Activated T-cell treated with anti-CD3 and anti-CD28 coated beads, Interleukin-2, amount 50 U/mL, for 72 hours (primary cell): ENCODE data around the gene UBN2. TPM values are rescaled to one million over a fixed set of nuclear protein-coding genes. Genes with fewer than 3 reads are reported as not detected.
"Not testable (repeated sequence)": the region's sequence is repeated elsewhere in the genome, so short reads cannot be mapped to it uniquely, and the experiment has no call there.

Source experiments
- ATAC-seq, 2 donors: fragments of 150-1000 bp; cut with Tn5 transposase; replicated peaks in 1 of 2; 2 replicates each; pipeline ENCODE4 v1.10.0; 2021; ENCODE audit warnings: moderate library complexity in 2 of 2, mild to moderate bottlenecking in 1 of 2
- DNase-seq, 2 donors: peaks; one replicate each; pipeline ENCODE4 v3.0.0; 2021 to 2022; ENCODE audit warnings: mixed read lengths in 1 of 2
- H3K27ac Mint-ChIP-seq: one replicate; pipeline ENCODE4 v1.8.0; 2022; ENCODE audit warnings: mild to moderate bottlenecking, moderate library complexity, mixed read lengths
- H3K27me3 Mint-ChIP-seq: one replicate; pipeline ENCODE4 v1.8.0; 2022; ENCODE audit warnings: low read depth, mixed read lengths
- H3K36me3 Mint-ChIP-seq, 2 donors: one replicate each; pipeline ENCODE4 v1.8.0; 2022; ENCODE audit warnings: mixed read lengths in 2 of 2, mild to moderate bottlenecking in 1 of 2; ENCODE audit not compliant: insufficient read depth in 2 of 2
- H3K4me1 Mint-ChIP-seq: one replicate; pipeline ENCODE4 v1.8.0; 2022; ENCODE audit warnings: low read depth, mixed read lengths
- H3K4me3 Mint-ChIP-seq, 2 donors: one replicate each; pipeline ENCODE4 v1.8.0; 2022; ENCODE audit warnings: mild to moderate bottlenecking in 2 of 2, mixed read lengths in 2 of 2, moderate library complexity in 2 of 2
- H3K9me3 Mint-ChIP-seq, 2 donors: one replicate each; pipeline ENCODE4 v1.8.0; 2022; ENCODE audit warnings: mixed read lengths in 2 of 2
- total RNA-seq, 2 donors: library from RNA; stranded (reverse); gene quantifications; one replicate each; pipeline ENCODE4 v1.2.3, GENCODE V29; 2022

The UBN2 gene
- total RNA-seq, 2 donors from 2014 or later, result 15.0 to 18.8 TPM

DNA sequence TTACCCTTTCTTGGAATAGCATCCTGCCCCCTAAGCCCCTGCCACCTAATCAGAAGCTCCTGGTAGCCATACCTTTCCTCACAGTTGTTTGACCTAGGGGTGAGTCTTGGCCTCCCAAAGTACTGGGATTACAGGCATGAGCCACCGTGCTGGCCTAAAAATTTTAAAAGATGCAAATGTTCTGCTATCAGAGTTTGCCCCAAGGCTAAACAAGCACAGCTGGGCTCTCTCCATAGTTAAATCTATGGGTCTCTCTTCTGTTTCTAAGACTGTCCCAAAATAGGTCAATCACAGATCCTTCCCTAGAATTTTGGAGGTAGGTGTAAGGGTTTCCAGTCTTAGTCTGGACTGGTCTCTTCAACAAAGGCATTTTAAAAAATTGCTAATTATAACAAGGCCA lies 12.9 kb upstream of the UBN2 start:
- Mint-ChIP-seq H3K27ac (no peak overlapping the region), H3K9me3 (no peaks in the 10 kb centered on the region), H3K36me3 (no peaks in the 10 kb centered on the region), H3K4me1 (no peaks in the 10 kb centered on the region), H3K4me3 (no peak overlapping the region), H3K27me3 (no peaks in the 10 kb centered on the region)
- ATAC-seq (no peak), DNase-seq (no peak)

DNA sequence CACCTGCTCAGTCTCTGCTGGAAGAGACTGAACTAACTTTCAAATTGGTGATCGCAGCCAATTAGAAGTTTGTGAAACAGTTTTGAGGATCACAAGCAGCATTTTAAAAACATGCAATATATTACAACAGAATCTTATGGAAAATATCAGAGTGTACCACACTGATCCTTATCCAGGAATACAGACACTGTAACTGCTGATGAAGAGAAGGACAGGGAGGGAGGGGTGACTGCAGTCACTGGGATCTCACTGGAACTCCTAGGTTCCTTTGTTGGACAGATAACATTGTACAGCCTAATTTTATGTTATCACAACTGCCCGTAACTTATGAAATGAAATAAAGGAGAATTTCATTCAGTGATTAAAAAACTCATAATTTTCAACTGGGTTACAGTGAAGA lies 6.8 kb upstream of the UBN2 start:
- Mint-ChIP-seq H3K27ac (no peak overlapping the region), H3K36me3 (no peaks in the 10 kb centered on the region), H3K27me3 (peaks cover 4% of the 10 kb centered on the region), H3K9me3 (no peaks in the 10 kb centered on the region), H3K4me3 (no peak overlapping the region), H3K4me1 (no peaks in the 10 kb centered on the region)
- DNase-seq, result no peak
- ATAC-seq, result no peak

DNA sequence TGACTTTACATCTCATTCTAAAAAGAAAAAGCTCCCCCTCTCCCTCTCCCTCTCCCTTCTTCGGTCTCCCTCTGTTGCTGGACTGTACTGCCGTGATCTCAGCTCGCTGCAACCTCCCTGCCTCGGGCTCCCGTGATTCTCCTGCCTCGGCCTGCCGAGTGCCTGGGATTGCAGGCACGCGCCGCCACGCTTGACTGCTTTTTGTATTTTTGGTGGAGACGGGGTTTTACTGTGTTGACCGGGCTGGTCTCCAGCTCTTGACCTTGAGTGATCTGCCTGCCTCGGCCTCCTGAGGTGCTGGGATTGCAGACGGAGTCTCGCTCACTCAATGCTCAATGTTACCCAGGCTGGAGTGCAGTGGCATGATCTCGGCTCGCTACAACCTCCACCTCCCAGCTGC lies 6.2 kb upstream of the UBN2 start:
- ATAC-seq, H3K4me3 Mint-ChIP-seq, H3K4me1 Mint-ChIP-seq, H3K27me3 Mint-ChIP-seq, H3K9me3 Mint-ChIP-seq, DNase-seq, H3K36me3 Mint-ChIP-seq, H3K27ac Mint-ChIP-seq: not testable (repeated sequence)

DNA sequence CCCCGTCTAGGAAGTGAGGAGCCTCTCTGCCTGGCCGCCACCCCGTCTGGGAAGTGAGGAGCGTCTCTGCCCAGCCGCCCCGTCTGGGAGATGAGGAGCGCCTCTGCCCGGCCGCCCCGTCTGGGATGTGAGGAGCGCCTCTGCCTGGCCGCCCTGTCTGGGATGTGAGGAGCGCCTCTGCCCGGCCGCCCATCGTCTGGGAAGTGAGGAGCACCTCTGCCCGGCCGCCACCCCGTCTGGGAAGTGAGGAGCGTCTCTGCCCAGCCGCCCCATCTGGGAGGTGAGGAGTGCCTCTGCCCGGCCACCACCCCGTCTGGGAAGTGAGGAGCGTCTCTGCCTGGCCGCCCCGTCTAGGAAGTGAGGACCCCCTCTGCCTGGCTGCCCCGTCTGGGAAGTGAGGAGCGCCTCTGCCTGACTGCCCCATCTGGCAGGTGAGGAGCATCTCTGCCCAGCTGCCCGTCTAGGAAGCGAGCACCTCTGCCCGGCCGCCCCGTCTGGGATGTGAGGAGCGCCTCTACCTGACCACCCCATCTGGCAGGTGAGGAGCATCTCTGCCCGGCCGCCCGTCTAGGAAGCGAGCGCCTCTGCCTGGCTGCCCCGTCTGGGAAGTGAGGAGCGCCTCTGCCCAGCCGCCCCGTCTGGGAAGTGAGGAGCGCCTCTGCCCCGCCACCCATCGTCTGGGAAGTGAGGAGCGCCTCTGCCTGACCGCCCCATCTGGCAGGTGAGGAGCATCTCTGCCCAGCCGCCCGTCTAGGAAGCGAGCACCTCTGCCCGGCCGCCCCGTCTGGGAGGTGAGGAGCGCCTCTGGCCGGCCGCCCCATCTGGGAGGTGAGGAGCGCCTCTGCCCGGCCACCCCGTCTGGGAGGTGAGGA lies 5.5 kb upstream of the UBN2 start:
- not testable (repeated sequence) for H3K9me3 Mint-ChIP-seq, ATAC-seq, DNase-seq, H3K4me1 Mint-ChIP-seq, H3K27ac Mint-ChIP-seq, H3K36me3 Mint-ChIP-seq, H3K4me3 Mint-ChIP-seq
- H3K27me3 Mint-ChIP-seq, result peaks cover 14% of the 10 kb centered on the region

DNA sequence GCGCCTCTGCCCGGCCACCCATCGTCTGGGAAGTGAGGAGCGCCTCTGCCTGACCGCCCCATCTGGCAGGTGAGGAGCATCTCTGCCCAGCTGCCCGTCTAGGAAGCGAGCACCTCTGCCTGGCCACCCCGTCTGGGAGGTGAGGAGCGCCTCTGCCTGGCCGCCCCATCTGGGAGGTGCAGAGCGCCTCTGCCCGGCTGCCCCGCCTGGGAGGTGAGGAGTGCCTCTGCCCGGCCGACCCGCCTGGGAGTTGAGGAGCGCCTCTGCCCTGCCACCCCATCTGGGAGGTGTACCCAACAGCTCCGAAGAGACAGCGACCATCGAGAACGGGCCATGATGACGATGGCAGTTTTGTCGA lies 4.9 kb upstream of the UBN2 start:
- H3K27me3 Mint-ChIP-seq, result peaks cover 14% of the 10 kb centered on the region
- ATAC-seq, H3K36me3 Mint-ChIP-seq, H3K9me3 Mint-ChIP-seq, H3K27ac Mint-ChIP-seq, DNase-seq, H3K4me3 Mint-ChIP-seq: not testable (repeated sequence)
- H3K4me1 Mint-ChIP-seq, result peaks cover 12% of the 10 kb centered on the region

DNA sequence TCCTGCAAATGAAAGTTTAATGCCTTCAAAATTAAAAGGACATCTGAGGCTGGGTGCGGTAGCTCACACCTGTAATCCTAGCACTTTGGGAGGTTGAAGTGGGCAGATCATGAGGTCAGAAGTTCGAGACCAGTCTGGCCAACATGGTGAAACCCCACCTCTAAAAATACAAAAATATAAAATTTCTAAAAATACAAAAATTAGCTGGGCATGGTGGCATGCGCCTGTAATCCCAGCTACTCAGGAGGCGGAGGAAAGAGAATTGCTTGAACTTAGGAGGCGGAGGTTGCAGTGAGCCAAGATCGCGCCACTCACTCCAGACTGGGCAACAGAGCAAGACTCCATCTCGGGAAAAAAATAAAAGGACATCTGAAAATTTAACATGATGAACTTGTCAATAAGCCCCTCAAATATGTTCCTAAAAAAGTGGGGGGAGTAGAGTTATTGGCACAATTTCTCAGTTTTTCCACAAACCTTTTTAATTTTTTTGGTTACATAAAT lies 4.0 kb upstream of the UBN2 start:
- H3K36me3 Mint-ChIP-seq, H3K4me3 Mint-ChIP-seq, H3K27ac Mint-ChIP-seq, ATAC-seq, DNase-seq, H3K9me3 Mint-ChIP-seq: not testable (repeated sequence)
- Mint-ChIP-seq H3K4me1 (peaks cover 12% of the 10 kb centered on the region), H3K27me3 (peaks cover 14% of the 10 kb centered on the region)

DNA sequence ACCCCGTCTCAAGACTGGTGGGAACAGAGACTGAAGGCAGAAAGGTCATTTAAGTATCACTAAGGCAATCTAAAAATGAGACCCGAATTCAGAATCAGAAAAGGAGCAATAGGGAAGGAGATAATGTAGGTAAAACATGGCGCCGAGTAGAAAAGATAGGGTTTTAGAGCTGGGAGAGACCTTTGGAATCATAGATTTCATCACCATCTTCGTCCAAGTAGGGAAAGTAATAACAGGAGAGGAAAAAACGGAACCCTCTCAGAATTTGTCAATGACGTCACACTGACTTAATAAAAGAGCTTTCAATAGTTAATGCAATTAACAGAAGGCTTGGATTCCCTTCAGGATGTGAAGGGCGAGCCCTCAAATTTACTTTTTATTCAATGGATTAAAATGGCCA lies 1.0 kb upstream of the UBN2 start:
- DNase-seq (no peak), ATAC-seq (no peak)
- H3K27me3 Mint-ChIP-seq, result peaks cover 14% of the 10 kb centered on the region
- peaks cover 7 to 9% of the 10 kb centered on the region in 2 donors for H3K36me3 Mint-ChIP-seq
- no peaks in the 10 kb centered on the region for H3K9me3 Mint-ChIP-seq
- no peak overlapping the region for H3K27ac Mint-ChIP-seq
- H3K4me3 Mint-ChIP-seq, result peak overlapping the region; percentile 96 to 99
- peaks cover 37% of the 10 kb centered on the region for H3K4me1 Mint-ChIP-seq

DNA sequence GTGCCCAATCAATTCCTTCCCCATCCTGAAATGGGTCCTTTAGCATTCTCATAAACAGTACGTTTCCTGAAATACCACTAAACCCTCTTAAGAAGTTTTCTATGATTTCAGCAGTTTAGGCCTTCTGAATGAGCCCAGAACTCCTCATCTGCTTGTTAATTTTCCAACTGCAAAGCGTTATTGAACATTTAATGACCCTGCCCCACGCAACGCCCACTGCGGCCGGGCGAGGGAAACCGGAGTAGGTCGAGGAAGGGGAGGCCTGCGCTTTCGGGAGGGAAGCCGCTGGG lies 608 bp upstream of the UBN2 start:
- ATAC-seq (no peak), DNase-seq (no peak)
- Mint-ChIP-seq H3K36me3 (peaks cover 7 to 9% of the 10 kb centered on the region in 2 donors), H3K9me3 (no peaks in the 10 kb centered on the region), H3K27me3 (peaks cover 14% of the 10 kb centered on the region), H3K27ac (peak overlapping the region; percentile 96), H3K4me3 (peak overlapping the region; percentile 96 to 99), H3K4me1 (peaks cover 37% of the 10 kb centered on the region)

DNA sequence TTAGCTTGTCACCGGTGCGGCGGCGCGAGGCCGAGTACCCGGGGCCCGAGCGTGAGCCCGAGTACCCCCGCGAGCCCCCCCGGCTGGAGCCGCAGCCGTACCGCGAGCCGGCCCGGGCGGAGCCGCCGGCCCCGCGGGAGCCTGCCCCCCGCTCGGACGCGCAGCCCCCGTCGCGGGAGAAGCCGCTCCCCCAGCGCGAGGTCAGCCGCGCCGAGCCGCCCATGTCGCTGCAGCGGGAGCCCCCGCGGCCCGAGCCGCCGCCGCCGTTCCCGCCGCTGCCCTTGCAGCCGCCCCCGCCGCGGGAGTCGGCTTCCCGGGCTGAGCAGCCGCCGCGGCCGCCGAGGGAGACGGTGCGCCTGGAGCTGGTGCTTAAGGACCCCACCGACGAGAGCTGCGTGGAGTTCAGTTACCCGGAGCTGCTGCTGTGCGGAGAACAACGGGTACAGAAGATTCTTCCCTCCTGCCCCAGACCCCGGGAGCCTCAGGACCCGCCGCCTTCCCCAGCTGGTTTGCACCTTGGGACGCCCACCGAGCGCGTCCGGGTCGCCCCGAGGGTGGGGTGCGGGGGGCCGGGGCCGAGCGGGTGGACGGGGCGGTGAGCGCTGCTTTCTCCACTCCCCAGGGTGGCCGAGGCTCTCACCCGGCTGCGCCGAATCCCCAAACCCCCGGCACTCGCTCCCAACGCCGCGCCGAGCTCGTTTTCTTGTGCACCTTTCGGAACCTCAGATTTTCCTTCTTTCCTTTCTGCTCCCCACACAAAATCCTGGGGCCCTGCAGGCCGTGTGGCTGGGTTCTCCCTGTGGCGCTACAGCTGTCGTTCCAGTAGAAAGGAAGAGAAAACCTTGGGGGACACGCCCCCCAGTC lies 708 bp downstream of the UBN2 start:
- Mint-ChIP-seq H3K9me3 (no peaks in the 10 kb centered on the region), H3K27ac (peak overlapping the region; percentile 96), H3K4me1 (peaks cover 45% of the 10 kb centered on the region), H3K36me3 (peaks cover 7 to 9% of the 10 kb centered on the region in 2 donors), H3K27me3 (peaks cover 14% of the 10 kb centered on the region), H3K4me3 (peak overlapping the region; percentile 96 to 99)
- peak; percentile 9 to 33 for ATAC-seq
- peak; percentile 30 to 43 for DNase-seq

DNA sequence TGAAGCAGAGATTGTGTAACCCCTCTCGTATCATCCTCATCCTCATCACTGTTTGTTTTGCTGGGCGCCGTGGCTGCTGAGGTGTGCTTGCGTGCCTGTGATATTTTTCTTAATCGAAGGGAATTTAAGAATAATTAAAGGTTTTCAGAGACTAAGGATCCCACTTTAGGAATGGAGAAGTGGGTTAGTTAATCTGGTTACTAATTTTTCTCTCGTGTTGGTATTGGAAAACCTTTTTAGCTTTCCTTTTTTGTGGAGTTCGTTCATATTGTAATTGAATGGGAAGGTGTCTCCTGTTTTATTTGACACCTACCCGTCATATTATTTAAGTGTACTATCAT lies 1.3 kb downstream of the UBN2 start:
- no peak for ATAC-seq
- Mint-ChIP-seq H3K4me3 (peak overlapping the region; percentile 89 to 97), H3K27ac (peak overlapping the region; percentile 72)

DNA sequence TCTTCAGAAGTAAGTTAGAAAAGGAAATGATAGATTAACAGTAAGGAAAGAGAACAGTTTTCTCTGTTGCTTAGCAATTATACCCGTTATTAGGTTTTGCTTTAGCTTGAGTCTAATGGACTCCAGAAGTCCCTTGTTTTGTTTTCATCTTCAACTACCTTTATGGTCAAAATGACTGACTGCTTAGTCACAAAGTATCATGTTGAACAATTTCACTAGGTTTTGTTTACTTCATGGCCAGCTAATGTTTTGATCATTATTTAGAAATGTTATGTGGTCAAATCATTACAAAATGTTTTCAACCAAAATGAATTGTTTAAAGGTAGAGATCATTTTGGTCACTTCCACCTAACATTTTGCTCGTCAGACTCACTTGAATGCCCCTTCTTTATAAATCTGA lies 1.9 kb downstream of the UBN2 start:
- Mint-ChIP-seq H3K27ac (peak overlapping the region; percentile 68), H3K4me3 (peak overlapping the region; percentile 89 to 97), H3K9me3 (no peaks in the 10 kb centered on the region), H3K27me3 (peaks cover 9% of the 10 kb centered on the region), H3K36me3 (peaks cover 7 to 9% of the 10 kb centered on the region in 2 donors), H3K4me1 (peaks cover 45% of the 10 kb centered on the region)
- ATAC-seq (no peak), DNase-seq (no peak)

More for the DNA sequence above, 1.3 kb downstream of the UBN2 start:
- no peak for DNase-seq
- no peaks in the 10 kb centered on the region for H3K9me3 Mint-ChIP-seq
- peaks cover 45% of the 10 kb centered on the region for H3K4me1 Mint-ChIP-seq
- peaks cover 13% of the 10 kb centered on the region for H3K27me3 Mint-ChIP-seq
- peaks cover 7 to 9% of the 10 kb centered on the region in 2 donors for H3K36me3 Mint-ChIP-seq

DNA sequence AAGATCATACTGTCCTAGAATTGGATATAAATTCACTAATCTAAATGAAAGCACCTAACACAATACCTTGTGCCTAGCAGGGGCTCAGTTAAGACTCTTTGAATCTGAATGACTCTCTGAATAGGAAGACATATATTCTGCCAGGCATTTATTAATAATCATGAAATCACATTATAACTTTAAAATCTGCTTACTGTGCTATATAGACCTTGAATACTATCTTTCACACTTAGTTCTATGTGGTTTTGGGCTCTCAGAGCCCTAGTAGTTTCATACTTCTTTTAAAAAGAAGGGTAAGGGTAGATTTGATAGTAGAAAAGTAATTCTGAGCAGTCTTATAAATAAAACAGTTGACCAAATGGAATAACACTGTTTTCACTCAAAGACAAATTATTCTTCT lies 10.2 kb downstream of the UBN2 start:
- Mint-ChIP-seq H3K4me3 (no peak overlapping the region), H3K36me3 (peaks cover 0 to 7% of the 10 kb centered on the region in 2 donors), H3K9me3 (no peaks in the 10 kb centered on the region), H3K4me1 (peaks cover 10% of the 10 kb centered on the region), H3K27ac (no peak overlapping the region), H3K27me3 (no peaks in the 10 kb centered on the region)
- DNase-seq (no peak), ATAC-seq (no peak)

DNA sequence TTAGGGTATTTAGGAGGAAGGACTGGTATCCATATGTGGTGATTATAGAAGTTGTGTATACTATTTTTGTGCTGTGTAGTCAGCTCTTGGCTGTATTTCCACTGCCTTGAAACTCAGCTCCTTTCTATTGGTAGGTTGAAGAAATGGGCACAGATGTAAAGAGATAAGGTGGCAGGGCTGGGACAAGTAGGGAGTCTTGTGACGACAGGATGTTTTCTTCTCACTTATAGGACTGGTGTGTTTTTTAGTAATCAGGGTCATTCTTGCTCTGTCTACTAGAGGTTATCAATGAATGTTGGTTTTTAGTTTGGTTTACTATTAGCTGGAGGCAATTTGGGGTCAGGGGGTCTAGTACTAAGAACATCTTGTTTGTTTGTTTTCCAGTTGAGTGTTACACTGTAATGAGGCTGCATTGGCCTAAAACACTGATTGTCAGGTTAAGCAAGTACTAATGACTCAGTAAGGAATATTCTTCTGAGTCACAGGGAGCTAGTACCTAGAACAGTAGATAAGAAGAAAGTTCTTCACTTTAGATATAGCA lies 11.8 kb downstream of the UBN2 start:
- peak overlapping the region in 1 of 2 donors; percentile 2 for H3K4me3 Mint-ChIP-seq
- H3K9me3 Mint-ChIP-seq, result no peaks in the 10 kb centered on the region
- DNase-seq (no peak), ATAC-seq (peak; percentile 86 to 97)
- H3K27ac Mint-ChIP-seq, result peak overlapping the region; percentile 17
- peaks cover 11% of the 10 kb centered on the region for H3K4me1 Mint-ChIP-seq
- peaks cover 0 to 9% of the 10 kb centered on the region in 2 donors for H3K36me3 Mint-ChIP-seq
- no peaks in the 10 kb centered on the region for H3K27me3 Mint-ChIP-seq
